CD4-positive, alpha-beta T cell treated with Interleukin-2 at 100 ng/mL for 4 hours (primary cell): ENCODE results near the gene HCFC1R1.

Experiments used
- DNase-seq: peaks from one replicate; pipeline ENCODE4 v3.0.0-alpha.2; 2020; ENCODE audit warnings: low spot score

HCFC1R1 gene

GRCh38 chr16:3000540-3000939, 23.2 kb downstream of the HCFC1R1 start:
- no peak for DNase-seq

GRCh38 chr16:2999929-3000328, 23.8 kb downstream of the HCFC1R1 start:
- DNase-seq = no peak

DNA sequence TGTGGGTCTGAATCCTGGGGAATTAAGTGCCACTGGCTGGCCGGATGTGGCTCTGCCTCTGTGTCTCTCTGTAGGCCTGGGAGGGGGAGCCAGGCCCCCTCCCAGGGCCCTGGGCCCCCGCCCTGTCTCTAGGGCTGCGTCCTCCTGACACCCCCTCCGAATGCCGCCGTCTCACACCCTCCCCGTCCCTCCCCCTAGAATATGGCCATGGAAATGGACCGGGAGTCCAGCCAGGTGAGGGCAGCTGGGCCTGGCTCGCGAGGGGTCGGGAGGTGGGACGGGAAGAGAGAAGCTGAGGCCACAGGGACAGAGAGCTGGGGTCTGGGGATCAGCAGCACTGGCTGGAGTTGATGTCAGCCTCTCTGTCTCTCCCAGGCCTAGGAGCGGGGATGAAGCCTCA, 27.4 kb downstream of the HCFC1R1 start:
- no peak for DNase-seq

GRCh38 chr16:2992383-2993081, 31.2 kb downstream of the HCFC1R1 start:
- no peak for DNase-seq

GRCh38 chr16:2991566-2992261, 32.0 kb downstream of the HCFC1R1 start:
- DNase-seq = no peak

DNA sequence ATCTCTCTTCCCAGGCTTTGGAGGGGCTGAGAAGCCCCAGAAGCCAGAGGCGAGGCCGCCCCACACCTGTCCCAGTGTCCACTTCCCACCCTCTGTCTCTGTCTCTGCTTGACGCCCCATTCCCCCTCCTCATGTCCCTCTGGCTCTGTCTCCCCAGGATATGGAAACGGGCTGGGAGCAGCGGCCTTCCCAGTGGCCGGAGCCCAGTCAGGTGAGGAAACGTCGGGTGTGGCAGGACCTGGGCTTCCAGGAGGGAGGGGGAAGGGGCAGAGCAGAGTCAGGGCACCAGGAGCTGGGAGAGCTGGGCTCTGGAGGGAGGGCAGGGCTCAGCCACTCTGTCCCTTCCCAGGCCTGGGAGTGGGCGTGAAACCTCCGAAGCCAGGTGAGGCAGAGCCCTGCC, 32.9 kb downstream of the HCFC1R1 start:
- DNase-seq = no peak

- DNase-seq = no peak
These were observed 35.1 kb downstream of the HCFC1R1 start for GRCh38 chr16:2988590-2989099.

DNA sequence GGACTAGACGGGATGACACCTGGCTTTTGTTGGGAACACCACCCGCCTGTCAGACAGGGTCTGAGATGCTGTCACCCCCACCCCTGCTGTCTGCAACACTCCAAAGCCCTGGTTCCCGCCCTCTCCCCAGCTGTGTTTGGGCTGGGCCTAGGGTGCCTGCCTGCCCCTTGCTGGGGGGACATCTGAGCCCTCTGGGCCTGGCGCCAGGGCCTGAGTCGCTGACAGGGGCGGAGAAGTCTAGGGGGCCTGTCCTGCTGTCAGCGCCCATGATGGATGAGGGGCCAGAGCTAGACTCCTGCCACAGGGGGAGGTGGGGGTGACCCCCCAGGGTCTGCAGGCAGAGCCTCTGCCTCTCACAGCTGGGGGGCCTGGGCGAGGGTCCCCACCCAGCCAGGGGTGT, 35.9 kb downstream of the HCFC1R1 start:
- DNase-seq = no peak

- no peak for DNase-seq
These were observed 36.5 kb downstream of the HCFC1R1 start for GRCh38 chr16:2987286-2987685.

- no peak for DNase-seq
These were observed 37.0 kb downstream of the HCFC1R1 start for GRCh38 chr16:2986623-2987188.

DNA sequence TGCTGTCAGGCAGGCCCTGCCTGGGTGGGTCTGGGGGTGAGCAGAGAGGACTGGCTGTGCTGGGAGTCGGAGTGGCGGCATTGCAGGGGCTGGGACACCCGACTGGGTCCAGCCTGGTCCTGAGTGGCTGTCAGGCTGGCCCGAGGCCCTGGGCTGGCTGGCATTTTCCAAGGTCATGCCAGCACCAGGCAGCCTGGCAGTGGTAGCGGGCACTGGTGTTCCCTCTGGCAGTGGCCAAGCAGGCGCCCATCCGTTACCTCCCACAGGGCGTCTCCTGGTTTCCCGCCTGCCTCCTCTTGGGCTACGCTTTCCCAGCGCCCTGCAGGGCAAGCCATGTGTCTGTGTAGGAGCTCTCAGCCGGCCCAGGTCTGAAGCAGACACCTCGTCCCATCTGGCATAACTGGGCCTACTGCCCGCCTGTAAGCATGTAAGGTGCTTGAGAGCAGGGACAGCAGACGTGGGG, 37.8 kb downstream of the HCFC1R1 start:
- DNase-seq = no peak

DNA sequence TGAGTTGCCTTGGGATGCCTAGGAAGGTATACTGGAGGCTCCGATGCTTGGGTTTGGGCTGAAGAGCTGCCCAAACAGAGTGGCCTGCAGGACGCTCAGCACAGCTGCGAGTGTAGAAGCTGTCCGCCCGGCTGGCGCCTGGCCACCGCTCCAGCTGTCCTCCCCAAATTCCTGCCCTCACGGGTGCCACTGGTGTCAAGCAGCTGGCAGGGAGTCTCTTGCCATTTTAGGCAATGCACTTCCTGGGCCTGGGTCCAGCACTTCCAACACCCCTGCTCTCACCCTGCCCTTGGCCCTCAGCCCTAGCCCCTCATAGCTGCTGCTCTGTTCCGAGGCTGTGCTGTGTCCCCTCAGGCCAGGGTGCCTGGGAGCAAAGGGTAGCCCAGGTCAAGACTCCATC, 38.3 kb downstream of the HCFC1R1 start:
- no peak for DNase-seq

DNA sequence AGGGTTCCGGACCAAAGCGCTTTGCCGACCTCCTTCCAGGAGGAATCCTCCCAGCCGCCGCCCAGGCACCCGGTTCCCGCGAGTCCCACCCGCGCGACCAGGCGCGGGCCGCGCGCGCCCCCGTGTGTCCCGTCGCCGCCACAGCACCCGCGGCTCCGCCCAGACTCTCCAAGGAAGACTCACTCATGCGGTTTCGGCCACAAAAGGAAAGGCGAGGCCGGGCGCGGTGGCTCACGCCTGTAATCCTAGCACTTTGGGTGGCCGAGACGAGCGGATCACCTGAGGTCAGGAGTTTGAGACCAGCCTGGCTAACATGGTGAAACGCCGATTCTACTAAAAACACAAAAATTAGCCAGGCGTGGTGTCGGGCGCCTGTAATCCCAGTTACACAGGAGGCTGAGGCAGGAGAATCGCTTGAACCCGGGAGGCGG, 40.0 kb downstream of the HCFC1R1 start:
- peak; percentile 72 for DNase-seq

GRCh38 chr16:2982402-2982801, 41.3 kb downstream of the HCFC1R1 start:
- no peak for DNase-seq

DNA sequence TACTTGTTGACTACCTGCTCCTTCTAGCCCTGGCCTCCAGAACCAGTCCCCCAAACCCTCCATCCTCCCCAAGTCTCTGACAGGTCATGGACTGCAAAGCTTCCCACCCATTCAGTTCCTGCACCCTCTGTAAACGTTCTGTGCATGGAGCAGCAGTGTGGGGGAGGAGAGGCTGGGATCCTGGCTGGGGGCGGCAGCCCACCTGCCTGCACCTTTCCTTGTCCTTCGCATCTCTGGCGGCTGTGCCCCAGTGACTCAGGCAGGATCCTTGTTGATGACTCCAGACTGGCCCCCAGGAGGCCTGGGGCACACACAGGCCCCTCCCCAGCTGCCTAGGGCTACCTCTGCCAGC, 41.9 kb downstream of the HCFC1R1 start:
- DNase-seq = no peak

GRCh38 chr16:2981177-2981898, 42.4 kb downstream of the HCFC1R1 start:
- no peak for DNase-seq

DNA sequence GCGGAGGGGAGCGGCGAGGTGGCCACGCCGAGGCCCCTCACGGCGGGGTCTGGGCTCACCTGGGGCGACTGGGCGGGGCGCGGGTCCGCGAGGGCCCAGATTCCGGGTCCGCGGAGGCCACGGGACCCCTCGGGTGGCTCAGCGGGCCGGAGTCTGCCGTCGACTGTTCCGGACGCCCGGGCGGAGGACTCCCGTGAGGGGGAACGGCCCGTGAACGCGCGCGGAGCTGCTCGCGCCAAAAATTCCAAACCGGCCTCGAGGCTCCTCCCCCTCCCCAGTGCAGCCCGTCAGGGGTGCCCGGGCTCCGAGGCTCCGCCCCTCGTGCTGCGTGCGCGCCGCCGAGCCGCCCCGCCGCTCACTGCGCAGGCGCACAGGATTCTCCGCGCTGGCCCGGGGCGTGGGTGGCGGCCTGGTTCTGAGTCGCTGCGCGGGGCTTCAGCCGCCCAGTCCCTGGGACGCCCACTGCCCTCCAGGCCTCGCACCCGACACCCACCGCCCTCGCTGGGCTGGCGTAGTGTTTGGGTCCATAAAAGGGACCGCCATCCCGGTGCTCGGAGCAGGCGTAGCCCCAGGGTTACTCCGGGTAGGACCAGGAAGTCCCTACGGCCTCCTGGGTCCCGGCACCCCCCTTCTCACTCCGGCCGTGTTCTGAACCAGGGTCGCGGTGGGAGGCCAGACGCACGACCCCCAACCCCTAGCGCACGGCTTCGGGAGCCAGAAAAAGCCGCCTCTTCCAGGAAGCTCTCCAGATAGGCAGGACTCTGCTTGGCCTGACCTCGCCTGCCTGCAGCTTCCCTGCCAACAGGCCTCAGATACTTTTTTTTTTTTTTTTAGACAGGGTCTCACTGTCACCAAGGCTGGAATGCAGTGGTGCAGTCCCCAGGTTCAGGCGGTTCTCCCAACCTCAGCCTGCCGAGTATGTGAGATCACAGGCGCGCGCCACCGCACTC, 43.2 kb downstream of the HCFC1R1 start, which contains the start of gene PKMYT1:
Gene PKMYT1, minus strand, starts transcription at position 220 of the 950 bp plus-strand sequence. CDS start 789 bp downstream, outside the sequence.
- DNase-seq = peak; percentile 93

DNA sequence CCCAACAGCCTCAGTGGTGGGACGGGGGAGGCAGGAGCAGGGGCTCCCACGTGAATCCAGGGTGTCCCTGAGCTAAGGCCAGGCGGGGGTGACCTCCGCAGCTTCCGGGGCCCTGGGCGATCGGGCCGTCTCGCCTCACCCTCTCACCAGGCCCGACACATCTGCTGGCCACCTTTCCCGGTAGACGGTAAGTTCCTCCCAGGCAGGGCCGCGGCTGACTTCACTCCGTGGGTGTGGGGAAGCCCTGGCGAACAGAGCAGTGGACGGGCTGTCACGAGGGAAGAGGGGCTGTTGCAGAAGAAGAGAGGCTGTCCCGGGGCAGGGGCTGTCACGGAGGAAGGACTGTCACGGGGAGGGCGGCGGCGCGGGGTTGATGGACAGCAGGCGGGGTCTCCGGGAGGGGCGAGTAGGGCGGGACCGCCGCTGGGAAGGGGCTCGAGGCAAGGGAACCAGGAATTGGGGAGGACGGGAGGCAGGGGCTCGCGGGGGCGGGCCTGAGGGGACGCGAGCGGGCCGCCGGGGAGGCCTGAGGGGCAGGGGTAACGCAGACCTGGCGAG, 44.0 kb downstream of the HCFC1R1 start:
- DNase-seq = no peak

DNA sequence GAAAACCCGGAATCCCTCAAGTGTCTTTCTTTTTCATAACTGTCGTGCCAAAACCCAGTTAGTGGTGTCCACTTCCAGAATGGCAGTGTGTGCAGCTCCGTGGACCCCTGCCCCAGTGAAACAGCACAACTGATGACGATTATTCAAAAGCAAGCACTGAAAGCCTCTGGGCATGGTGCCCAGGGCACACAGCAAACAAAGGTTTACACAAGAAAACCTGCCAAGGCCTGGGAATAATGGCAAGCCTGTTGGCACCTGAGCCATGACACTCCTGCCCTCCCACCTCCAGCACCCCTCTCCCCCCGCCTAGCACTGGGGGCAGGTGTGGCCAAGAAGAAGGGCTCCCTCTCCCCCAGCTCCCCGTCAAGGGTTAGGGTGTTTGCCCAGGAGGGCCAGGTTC, 46.3 kb downstream of the HCFC1R1 start:
- DNase-seq = no peak

DNA sequence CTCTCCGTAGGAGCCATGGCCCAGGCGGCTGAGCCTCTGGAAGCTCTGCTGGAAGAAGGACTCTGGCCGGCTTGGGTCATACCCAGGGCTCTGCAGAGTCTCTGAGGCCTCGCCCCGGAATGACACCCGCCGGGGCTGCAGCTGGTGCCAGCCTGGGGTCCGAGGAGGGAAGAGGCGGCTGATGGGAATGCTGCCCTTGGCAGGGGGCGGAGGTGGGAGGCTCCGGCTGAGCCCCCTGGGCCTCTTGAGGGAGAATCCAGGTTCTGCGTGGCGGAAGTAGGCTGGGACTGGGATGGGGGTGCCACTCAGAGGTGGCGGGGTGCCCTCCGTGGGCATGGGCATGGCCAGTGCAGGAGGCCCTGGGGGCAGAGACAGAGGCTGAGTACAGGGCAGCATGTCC, 47.1 kb downstream of the HCFC1R1 start:
- DNase-seq = no peak

DNA sequence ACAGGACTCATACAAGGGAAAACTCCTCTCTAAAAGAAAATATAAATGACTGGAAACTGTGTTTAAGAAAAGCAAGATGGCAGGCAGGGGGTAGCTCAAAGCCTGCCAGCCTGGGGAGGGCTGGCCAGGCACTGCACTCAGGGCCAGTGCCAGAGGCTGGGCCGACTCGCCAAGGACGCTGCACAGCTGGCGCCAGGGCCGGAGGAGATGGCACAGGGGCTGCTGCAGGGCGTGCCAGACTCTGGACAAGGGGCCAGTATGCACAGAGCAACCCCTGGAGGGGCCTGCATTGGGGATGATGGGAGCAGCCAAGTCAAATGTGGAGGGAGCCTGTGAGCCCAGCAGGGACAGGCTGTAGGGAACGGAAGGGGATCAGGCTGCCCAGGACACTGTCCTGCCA, 47.5 kb downstream of the HCFC1R1 start:
- no peak for DNase-seq
